ENCODE results near the gene ADD1.
"Not testable (repeated sequence)": the region's sequence is repeated elsewhere in the genome, so short reads cannot be mapped to it uniquely, and the experiment has no call there.

The ADD1 gene

GRCh38 chr4:2891294-2891693 lies 47.6 kb downstream of the ADD1 start:
- no peak for DNase-seq

- DNase-seq = no peak
Observed at GRCh38 chr4:2893772-2894171, 50.1 kb downstream of the ADD1 start.

- no peak for DNase-seq
Observed at GRCh38 chr4:2898001-2898400, 54.4 kb downstream of the ADD1 start.

GRCh38 chr4:2900741-2901140 lies 57.1 kb downstream of the ADD1 start:
- no peak for DNase-seq

GRCh38 chr4:2901186-2901585 lies 57.5 kb downstream of the ADD1 start:
- DNase-seq = no peak

- no peak for DNase-seq
Observed at GRCh38 chr4:2902126-2902525, 58.5 kb downstream of the ADD1 start.

GRCh38 chr4:2905544-2905943 lies 61.9 kb downstream of the ADD1 start:
- no peak for DNase-seq

- DNase-seq = no peak
Observed at GRCh38 chr4:2906218-2906617, 62.6 kb downstream of the ADD1 start.

- no peak for DNase-seq
Observed at GRCh38 chr4:2907226-2907625, 63.6 kb downstream of the ADD1 start.

- DNase-seq = no peak
Observed at GRCh38 chr4:2907706-2908293, 64.2 kb downstream of the ADD1 start.

- DNase-seq = no peak
Observed at GRCh38 chr4:2908686-2909085, 65.0 kb downstream of the ADD1 start.

GRCh38 chr4:2909583-2909982 lies 65.9 kb downstream of the ADD1 start:
- DNase-seq = no peak

- DNase-seq = no peak
Observed at GRCh38 chr4:2910409-2910808, 66.8 kb downstream of the ADD1 start.

- DNase-seq = no peak
Observed at GRCh38 chr4:2911868-2912267, 68.2 kb downstream of the ADD1 start.

- no peak for DNase-seq
Observed at GRCh38 chr4:2913168-2913567, 69.5 kb downstream of the ADD1 start.

GRCh38 chr4:2914256-2915126 lies 70.8 kb downstream of the ADD1 start:
- DNase-seq = no peak

GRCh38 chr4:2915789-2916188 lies 72.1 kb downstream of the ADD1 start:
- no peak for DNase-seq

GRCh38 chr4:2916696-2917095 lies 73.1 kb downstream of the ADD1 start:
- not testable (repeated sequence) for DNase-seq

- DNase-seq = not testable (repeated sequence)
Observed at GRCh38 chr4:2918300-2918699, 74.7 kb downstream of the ADD1 start.

GRCh38 chr4:2918714-2919113 lies 75.1 kb downstream of the ADD1 start:
- DNase-seq = not testable (repeated sequence)

- peak; percentile 58 for DNase-seq
Observed at GRCh38 chr4:2922453-2923101, 78.9 kb downstream of the ADD1 start.

GRCh38 chr4:2923141-2923551 lies 79.5 kb downstream of the ADD1 start:
- DNase-seq = peak; percentile 23

- DNase-seq = no peak
Observed at GRCh38 chr4:2923668-2924173, 80.1 kb downstream of the ADD1 start.

- no peak for DNase-seq
Observed at GRCh38 chr4:2924286-2924685, 80.6 kb downstream of the ADD1 start.
